ENCODE measurements around the gene TAS2R10.

DNA sequence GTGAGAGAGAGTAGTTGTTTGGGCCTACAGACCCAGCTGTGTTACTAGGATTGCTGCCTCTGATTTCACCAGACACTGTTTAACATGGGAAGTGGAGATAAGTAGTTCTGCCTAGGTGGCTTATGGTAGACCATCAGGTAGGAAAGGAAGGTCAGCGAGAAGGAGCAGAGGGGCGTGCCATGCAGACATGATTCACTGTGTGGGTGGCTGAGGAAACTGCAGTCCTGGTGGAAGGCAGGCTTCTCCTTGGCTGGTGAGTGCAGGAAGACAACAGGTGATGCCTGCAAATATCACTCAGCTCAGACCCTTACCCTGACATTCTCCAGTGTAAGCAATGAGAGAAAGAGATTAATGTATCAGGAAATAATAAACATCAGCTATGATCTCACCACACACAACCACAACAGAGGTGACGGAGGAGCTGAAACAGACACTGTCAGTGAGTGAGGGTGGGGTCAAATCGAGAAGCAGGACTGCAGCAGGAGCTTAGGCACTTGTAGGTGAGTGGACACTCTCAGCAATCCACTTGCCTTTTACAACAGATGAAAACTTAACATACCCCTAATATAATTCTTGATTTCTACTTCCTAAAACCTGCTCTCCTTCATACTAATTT, 25.2 kb upstream of the TAS2R10 start:
- TF ChIP-seq POLR2A (IDR thresholded peaks at IDR 0.05) = no peak
- TF ChIP-seq, protein P1, sequence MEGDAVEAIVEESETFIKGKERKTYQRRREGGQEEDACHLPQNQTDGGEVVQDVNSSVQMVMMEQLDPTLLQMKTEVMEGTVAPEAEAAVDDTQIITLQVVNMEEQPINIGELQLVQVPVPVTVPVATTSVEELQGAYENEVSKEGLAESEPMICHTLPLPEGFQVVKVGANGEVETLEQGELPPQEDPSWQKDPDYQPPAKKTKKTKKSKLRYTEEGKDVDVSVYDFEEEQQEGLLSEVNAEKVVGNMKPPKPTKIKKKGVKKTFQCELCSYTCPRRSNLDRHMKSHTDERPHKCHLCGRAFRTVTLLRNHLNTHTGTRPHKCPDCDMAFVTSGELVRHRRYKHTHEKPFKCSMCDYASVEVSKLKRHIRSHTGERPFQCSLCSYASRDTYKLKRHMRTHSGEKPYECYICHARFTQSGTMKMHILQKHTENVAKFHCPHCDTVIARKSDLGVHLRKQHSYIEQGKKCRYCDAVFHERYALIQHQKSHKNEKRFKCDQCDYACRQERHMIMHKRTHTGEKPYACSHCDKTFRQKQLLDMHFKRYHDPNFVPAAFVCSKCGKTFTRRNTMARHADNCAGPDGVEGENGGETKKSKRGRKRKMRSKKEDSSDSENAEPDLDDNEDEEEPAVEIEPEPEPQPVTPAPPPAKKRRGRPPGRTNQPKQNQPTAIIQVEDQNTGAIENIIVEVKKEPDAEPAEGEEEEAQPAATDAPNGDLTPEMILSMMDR (IDR thresholded peaks at IDR 0.05) = no peak
